GM06990 (cell line): ENCODE data around the gene CRIM1.

Experiments
- DNase-seq: peaks from one replicate; pipeline ENCODE4 v3.0.0-alpha.2; 2011; ENCODE audit not compliant: insufficient read length; ENCODE audit errors: extremely low read depth
- H3K27me3 ChIP-seq: replicated peaks from 2 replicates; pipeline ENCODE4 v1.6.0; 2011; ENCODE audit warnings: low read length; ENCODE audit not compliant: control insufficient read depth, insufficient read depth
- H3K36me3 ChIP-seq: 2 replicates; pipeline ENCODE4 v1.5.1; 2011; ENCODE audit warnings: low read length; ENCODE audit not compliant: control insufficient read depth, insufficient read depth
- H3K4me3 ChIP-seq: replicated peaks from 2 replicates; pipeline ENCODE4 v1.5.1; 2011; ENCODE audit warnings: low read depth, mild to moderate bottlenecking, control low read depth, low read length
- CTCF ChIP-seq: IDR thresholded peaks from 2 replicates; pipeline ENCODE4 v1.5.1; 2011; ENCODE audit warnings: low read length, control low read depth, mild to moderate bottlenecking, inconsistent platforms; ENCODE audit not compliant: insufficient read depth, poor library complexity, severe bottlenecking

Gene CRIM1

GRCh38 chr2:36450466-36451196, 95.1 kb downstream of the CRIM1 start:
- H3K27me3 ChIP-seq = no peaks in the 10 kb centered on the region; the same call in none of the 2 replicates
- TF ChIP-seq CTCF = no peak
- H3K36me3 ChIP-seq = no peaks in the 10 kb centered on the region
- no peak overlapping the region for H3K4me3 ChIP-seq
- no peak for DNase-seq

DNA sequence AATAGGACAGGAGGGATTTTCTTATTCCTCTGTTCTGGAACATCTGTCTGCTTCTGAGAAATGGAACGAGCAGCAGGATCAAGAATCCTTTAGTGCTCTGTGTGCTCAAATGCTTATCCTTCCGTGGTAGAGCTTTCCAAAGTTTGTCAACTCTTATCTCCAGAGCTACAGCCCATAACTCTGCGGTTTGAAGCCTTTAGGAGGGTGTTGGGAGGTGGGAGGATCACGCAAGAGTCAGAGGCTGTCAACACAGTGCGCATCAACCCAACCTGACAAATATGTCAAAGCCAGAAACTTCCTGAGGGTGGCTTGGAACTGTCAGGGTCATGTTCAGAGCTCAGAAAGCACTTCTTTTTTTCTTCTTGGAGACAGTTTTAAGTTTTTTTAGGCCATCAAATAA, 95.9 kb downstream of the CRIM1 start:
- DNase-seq = no peak
- no peak for TF ChIP-seq CTCF
- no peak overlapping the region for H3K4me3 ChIP-seq
- H3K27me3 ChIP-seq = no peaks in the 10 kb centered on the region; the same call in none of the 2 replicates
- H3K36me3 ChIP-seq = no peaks in the 10 kb centered on the region

- Histone ChIP-seq H3K36me3 (no peaks in the 10 kb centered on the region), H3K4me3 (no peak overlapping the region), H3K27me3 (no peaks in the 10 kb centered on the region; the same call in none of the 2 replicates)
- TF ChIP-seq CTCF = no peak
- DNase-seq = no peak
These were observed 96.7 kb downstream of the CRIM1 start for GRCh38 chr2:36452260-36452659.

- Histone ChIP-seq H3K36me3 (no peaks in the 10 kb centered on the region), H3K27me3 (no peaks in the 10 kb centered on the region), H3K4me3 (no peak overlapping the region)
- no peak for TF ChIP-seq CTCF
- no peak for DNase-seq
These were observed 98.1 kb downstream of the CRIM1 start for GRCh38 chr2:36453652-36454051.

DNA sequence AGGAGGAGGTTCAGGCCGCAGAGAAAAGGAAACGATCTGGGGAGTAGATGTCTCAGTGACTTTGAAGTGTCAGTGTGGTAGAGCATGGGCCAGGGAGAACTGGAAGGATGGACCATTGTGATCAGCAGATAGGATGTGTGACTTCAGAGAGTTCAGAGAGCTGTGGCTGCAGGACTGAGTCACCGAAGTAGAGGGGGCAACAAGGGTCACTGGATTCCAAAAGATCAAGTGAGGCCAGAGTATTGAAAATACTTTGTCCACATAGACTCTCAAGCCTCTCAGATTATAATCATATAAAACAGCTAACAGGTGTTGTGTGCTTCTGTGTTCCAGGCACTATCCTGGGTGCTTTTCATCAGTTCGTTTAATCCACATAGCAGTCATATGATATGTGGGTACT, 99.4 kb downstream of the CRIM1 start:
- no peaks in the 10 kb centered on the region for H3K36me3 ChIP-seq
- no peaks in the 10 kb centered on the region for H3K27me3 ChIP-seq
- no peak for DNase-seq
- TF ChIP-seq CTCF = no peak
- no peak overlapping the region for H3K4me3 ChIP-seq
